WERI-Rb-1 (cell line): Measurements from ENCODE around the gene CPNE7.

Experiments used
- DNase-seq: peaks from one replicate; pipeline ENCODE4 v3.0.0-alpha.2; 2020
- H3K27ac ChIP-seq: fragments of 250-450 bp; sonication (Bioruptor Pico); 2 replicates; pipeline ENCODE4 v1.5.1; 2020; ENCODE audit warnings: mild to moderate bottlenecking, moderate library complexity
- H3K27me3 ChIP-seq: fragments of 250-450 bp; sonication (Bioruptor Pico); 2 replicates; pipeline ENCODE4 v1.5.1; 2021; ENCODE audit warnings: mild to moderate bottlenecking, low read depth, moderate library complexity; ENCODE audit not compliant: insufficient read depth, severe bottlenecking
- H3K36me3 ChIP-seq: fragments of 250-450 bp; sonication (Bioruptor Pico); 2 replicates; pipeline ENCODE4 v1.5.1; 2020; ENCODE audit warnings: mild to moderate bottlenecking, moderate library complexity
- H3K4me3 ChIP-seq: 2 replicates; pipeline ENCODE4 v1.5.1; 2011; ENCODE audit warnings: low read depth, mild to moderate bottlenecking, control low read depth, low read length
- H3K9me3 ChIP-seq: fragments of 250-450 bp; sonication (Bioruptor Pico); 2 replicates; pipeline ENCODE4 v1.5.1; 2021; ENCODE audit warnings: mild to moderate bottlenecking, moderate library complexity; ENCODE audit not compliant: severe bottlenecking
- TF ChIP-seq, protein P1 (sequence below): IDR thresholded peaks from 2 replicates; pipeline ENCODE4 v1.5.1; 2011; ENCODE audit warnings: low read depth, mild to moderate bottlenecking, control low read depth, inconsistent platforms, low read length

The CPNE7 gene

DNA sequence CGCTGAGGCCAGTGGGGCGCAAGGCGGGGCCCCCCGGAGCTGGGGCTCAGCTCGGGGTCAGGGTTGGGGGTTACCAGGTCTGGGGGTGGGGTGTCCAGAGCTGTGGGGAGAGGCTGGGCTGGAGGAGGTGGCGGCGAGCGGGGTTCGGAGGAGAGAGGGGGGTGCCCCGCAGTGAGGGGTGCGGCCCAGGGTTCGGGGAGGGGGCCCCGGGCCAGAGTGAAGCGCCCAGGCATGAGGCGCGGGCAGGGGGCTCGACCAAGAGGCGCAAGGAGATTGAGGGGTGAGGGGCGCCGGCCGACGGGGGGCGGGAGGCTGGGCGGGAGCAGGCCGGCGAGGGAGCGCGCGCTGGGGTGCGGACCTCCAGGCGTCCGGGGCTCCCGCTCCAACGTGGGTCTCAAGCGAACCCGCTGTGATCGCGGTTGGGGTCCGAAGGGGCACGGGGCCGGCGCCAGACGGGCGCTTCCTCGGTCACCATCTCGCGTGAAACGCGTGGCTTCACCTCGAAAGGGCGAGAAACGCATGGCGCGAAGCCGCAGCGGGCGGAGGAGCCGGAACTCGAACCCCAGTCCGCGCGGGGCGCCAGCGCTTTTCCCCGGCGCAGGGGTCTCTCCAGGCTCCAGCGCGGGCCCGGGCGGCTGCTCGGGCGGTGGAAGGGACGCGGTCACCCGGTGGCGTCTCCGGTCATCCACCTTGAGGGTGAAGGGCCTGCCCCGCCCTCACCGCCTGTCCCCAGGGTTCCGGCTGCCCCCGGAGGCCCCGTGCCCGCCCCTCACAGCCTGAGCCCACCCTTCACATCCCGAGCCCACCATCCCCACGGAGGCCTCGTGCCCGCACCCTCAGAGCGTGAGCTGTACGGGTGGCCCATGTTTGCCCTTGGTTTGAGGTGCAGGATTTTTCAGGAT, 846 bp downstream of the CPNE7 start:
- Histone ChIP-seq H3K9me3 (no peaks in the 10 kb centered on the region), H3K27ac (no peak overlapping the region), H3K36me3 (no peaks in the 10 kb centered on the region), H3K4me3 (no peak overlapping the region), H3K27me3 (no peaks in the 10 kb centered on the region)
- TF ChIP-seq, protein P1, sequence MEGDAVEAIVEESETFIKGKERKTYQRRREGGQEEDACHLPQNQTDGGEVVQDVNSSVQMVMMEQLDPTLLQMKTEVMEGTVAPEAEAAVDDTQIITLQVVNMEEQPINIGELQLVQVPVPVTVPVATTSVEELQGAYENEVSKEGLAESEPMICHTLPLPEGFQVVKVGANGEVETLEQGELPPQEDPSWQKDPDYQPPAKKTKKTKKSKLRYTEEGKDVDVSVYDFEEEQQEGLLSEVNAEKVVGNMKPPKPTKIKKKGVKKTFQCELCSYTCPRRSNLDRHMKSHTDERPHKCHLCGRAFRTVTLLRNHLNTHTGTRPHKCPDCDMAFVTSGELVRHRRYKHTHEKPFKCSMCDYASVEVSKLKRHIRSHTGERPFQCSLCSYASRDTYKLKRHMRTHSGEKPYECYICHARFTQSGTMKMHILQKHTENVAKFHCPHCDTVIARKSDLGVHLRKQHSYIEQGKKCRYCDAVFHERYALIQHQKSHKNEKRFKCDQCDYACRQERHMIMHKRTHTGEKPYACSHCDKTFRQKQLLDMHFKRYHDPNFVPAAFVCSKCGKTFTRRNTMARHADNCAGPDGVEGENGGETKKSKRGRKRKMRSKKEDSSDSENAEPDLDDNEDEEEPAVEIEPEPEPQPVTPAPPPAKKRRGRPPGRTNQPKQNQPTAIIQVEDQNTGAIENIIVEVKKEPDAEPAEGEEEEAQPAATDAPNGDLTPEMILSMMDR = no peak
- no peak for DNase-seq

DNA sequence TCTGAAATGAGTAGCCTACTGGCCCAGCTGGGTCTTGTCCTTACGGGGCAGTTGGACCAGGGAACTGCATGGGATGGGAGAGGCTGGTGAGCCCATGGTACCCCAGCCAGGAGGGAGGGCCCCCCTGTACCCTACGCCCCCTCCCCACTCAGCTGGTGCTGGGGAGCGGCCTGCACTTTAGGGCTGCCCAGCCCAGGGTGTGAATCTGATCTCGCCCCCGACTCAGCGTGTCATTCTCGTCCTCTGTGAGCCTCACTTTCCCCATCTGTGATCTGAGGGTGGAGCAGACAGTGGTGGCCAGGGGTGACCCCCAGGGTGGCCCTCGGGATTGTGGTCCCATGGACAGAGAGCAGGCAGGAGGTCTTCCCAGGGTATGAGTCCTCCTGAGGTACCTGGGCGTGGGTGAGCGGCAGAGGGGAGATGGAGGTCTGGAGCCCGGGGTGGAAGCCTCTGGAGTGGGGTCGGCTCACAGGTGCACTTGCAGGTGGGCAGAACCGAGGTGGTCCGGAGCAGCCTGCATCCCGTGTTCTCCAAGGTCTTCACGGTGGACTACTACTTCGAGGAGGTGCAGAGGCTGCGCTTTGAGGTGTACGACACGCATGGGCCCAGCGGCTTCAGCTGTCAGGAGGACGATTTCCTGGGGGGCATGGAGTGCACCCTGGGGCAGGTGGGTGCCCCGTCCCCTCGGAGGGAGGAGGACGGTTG, 1.6 kb downstream of the CPNE7 start:
- Histone ChIP-seq H3K9me3 (no peaks in the 10 kb centered on the region), H3K36me3 (no peaks in the 10 kb centered on the region), H3K27me3 (no peaks in the 10 kb centered on the region), H3K4me3 (no peak overlapping the region), H3K27ac (no peak overlapping the region)
- TF ChIP-seq, protein P1 = no peak
- no peak for DNase-seq

DNA sequence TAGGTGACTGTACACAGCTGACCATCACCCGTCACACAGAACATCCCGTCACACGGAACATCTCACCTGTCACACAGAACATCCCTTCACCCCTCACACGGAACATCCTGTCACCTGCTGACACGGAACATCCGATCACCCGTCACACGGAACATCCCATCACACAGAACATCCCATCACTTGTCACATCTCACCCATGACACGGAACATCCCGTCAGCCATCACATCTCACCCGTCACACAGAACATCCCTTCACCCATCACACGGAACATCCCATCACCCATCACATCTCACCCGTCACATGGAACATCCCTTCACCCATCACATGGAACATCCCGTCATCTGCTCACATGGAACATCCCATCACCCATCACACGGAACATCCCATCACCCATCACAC, 3.8 kb downstream of the CPNE7 start:
- TF ChIP-seq, protein P1 = no peak
- Histone ChIP-seq H3K27me3 (no peaks in the 10 kb centered on the region), H3K4me3 (no peak overlapping the region), H3K27ac (no peak overlapping the region), H3K36me3 (no peaks in the 10 kb centered on the region), H3K9me3 (no peaks in the 10 kb centered on the region)
- no peak for DNase-seq

DNA sequence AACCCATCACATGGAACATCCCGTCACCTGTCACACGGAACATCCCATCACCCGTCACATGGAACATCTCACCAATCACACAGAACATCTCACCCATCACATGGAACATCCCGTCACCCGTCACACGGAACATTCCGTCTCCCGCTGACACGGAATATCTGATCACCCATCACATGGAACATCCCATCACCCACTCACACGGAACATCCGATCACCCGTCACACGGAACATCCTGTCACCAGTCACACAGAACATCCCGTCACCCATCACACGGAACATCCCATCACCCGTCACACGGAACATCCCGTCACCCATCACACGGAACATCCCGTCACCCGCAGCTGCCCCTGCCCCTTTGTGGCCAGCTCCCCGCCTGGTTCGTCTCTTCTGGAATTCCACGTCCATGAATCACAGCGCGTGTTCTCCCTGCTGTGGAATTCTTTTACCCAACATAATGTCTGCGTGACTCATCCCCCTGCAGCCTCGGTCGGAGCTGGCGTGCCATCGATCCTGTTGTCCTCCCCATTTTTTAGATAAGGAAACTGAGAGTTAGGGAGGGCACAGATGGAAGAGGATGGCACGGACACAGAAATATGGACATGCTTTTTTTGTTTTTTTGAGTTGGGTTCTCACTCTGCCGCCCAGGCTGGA, 5.6 kb downstream of the CPNE7 start:
- Histone ChIP-seq H3K27ac (no peak overlapping the region), H3K36me3 (no peaks in the 10 kb centered on the region), H3K27me3 (no peaks in the 10 kb centered on the region), H3K4me3 (no peak overlapping the region), H3K9me3 (no peaks in the 10 kb centered on the region)
- no peak for DNase-seq
- TF ChIP-seq, protein P1 = no peak

DNA sequence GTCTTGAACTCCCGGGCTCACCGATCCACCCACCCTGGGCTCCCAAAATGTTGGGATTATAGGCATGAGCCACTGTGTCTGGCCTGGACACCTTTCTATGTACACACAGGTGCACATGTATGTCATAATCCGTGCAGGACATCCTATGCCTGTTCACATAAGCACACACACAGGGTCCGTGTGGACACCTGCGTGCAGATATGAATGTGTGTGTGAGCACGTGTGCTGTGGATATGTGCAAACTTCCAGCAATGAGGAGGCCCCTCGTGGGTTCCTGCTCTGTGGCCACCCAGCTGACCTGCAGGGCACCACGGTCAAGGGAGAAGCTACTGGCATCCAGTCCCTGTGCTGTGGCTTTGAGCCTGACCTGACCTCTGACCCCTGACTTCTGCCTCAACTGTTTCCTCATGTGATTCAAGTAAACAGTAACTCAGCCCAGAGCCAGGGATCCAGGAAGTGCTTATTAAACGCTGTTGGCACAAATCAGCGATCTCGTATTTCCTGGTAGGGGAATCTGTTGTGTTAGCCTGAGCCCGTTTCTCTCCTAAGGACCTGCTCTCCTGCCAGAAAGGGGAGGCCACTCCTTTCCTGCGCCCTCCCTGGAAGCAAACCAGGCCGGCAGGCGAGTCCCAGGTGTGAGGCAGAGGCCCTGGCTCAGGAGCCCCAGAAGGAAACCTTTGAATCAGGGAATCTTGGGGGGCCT, 6.5 kb downstream of the CPNE7 start:
- DNase-seq = no peak
- no peaks in the 10 kb centered on the region for H3K27me3 ChIP-seq
- H3K36me3 ChIP-seq = no peaks in the 10 kb centered on the region
- H3K9me3 ChIP-seq = no peaks in the 10 kb centered on the region
- no peak overlapping the region for H3K4me3 ChIP-seq
- TF ChIP-seq, protein P1 = no peak
- H3K27ac ChIP-seq = no peak overlapping the region
